Posterior vena cava (tissue), 2 donors: ENCODE results near the gene DISP3. TPM values are rescaled to one million over a fixed set of nuclear protein-coding genes. Genes with fewer than 3 reads are reported as not detected.

Experiments used
- DNase-seq: peaks from one replicate; pipeline ENCODE4 v3.0.0-alpha.2; 2020; ENCODE audit warnings: low spot score
- intact Hi-C, 2 donors: fragments of 100-400 bp; cut with DNase I; formaldehyde crosslinking; loops; one replicate each; pipeline versions ENCODE4 v1.14.1 to v1.14.2; 2022 to 2023
- total RNA-seq, 2 donors: library from RNA; stranded (reverse); fragmentation: NEBNext Ultra II Directional; extraction: Animal tissue kit (Norgen Biotek cat#: 25700); gene quantifications; one replicate each; pipeline ENCODE4 v1.2.1, GENCODE V29; 2021
- donor health status: DM: yes; HTN: yes; CAD: no.
- donor health status: DM: yes; HTN: yes; CAD: no.

DISP3 gene
- total RNA-seq, 2 donors from 2014 or later = not detected

- peak; percentile 70 for DNase-seq
- intact Hi-C loops = no loop called here
Observed at GRCh38 chr1:11535761-11536572, 57.0 kb downstream of the DISP3 start.

GRCh38 chr1:11536573-11537379 lies 57.8 kb downstream of the DISP3 start:
- DNase-seq = peak; percentile 67
- intact Hi-C loops = no loop called here

- intact Hi-C loops = no loop called here
- peak; percentile 52 for DNase-seq
Observed at GRCh38 chr1:11537380-11537764, 58.4 kb downstream of the DISP3 start.

- DNase-seq = peak; percentile 64
- intact Hi-C loops = no loop called here
Observed at GRCh38 chr1:11537854-11538591, 59.1 kb downstream of the DISP3 start.

GRCh38 chr1:11538886-11539285 lies 59.9 kb downstream of the DISP3 start:
- intact Hi-C loops = no loop called here
- DNase-seq = no peak

- DNase-seq = peak; percentile 60
- intact Hi-C loops = no loop called here
Observed at GRCh38 chr1:11539850-11540772, 61.2 kb downstream of the DISP3 start.

GRCh38 chr1:11540773-11541160 lies 61.8 kb downstream of the DISP3 start:
- no peak for DNase-seq
- intact Hi-C loops = no loop called here

GRCh38 chr1:11541236-11541635 lies 62.3 kb downstream of the DISP3 start:
- intact Hi-C loops = no loop called here

GRCh38 chr1:11541956-11542355 lies 63.0 kb downstream of the DISP3 start:
- DNase-seq = peak; percentile 58
- intact Hi-C loops = no loop called here

More at GRCh38 chr1:11541236-11541635, 62.3 kb downstream of the DISP3 start:
- DNase-seq = peak; percentile 73

- intact Hi-C loops = no loop called here
- DNase-seq = peak; percentile 49
Observed at GRCh38 chr1:11543392-11543791, 64.4 kb downstream of the DISP3 start.

- intact Hi-C loops = no loop called here
- no peak for DNase-seq
Observed at GRCh38 chr1:11543796-11544195, 64.8 kb downstream of the DISP3 start.

- no peak for DNase-seq
- intact Hi-C loops = no loop called here
Observed at GRCh38 chr1:11546456-11546855, 67.5 kb downstream of the DISP3 start.

- no peak for DNase-seq
- intact Hi-C loops = no loop called here
Observed at GRCh38 chr1:11550664-11551283, 71.8 kb downstream of the DISP3 start.

GRCh38 chr1:11558276-11558675 lies 79.3 kb downstream of the DISP3 start:
- no peak for DNase-seq
- intact Hi-C loops = no loop called here

- no peak for DNase-seq
- intact Hi-C loops = no loop called here
Observed at GRCh38 chr1:11558871-11559590, 80.1 kb downstream of the DISP3 start.

- intact Hi-C loops = no loop called here
- DNase-seq = no peak
Observed at GRCh38 chr1:11559591-11559970, 80.6 kb downstream of the DISP3 start.

GRCh38 chr1:11560061-11560460 lies 81.1 kb downstream of the DISP3 start:
- no peak for DNase-seq
- intact Hi-C loops = no loop called here

GRCh38 chr1:11561740-11562139 lies 82.8 kb downstream of the DISP3 start:
- intact Hi-C loops = no loop called here
- no peak for DNase-seq
